CD14-positive monocyte (primary cell): ENCODE data around the gene TMBIM4. TPM values are rescaled to one million over a fixed set of nuclear protein-coding genes. Genes with fewer than 3 reads are reported as not detected.

Experiments used
- DNase-seq, 3 donors: peaks; one replicate each; pipeline ENCODE4 v3.0.0-alpha.2; 2011 to 2022
- H2AFZ ChIP-seq: 2 replicates; pipeline ENCODE4 v1.6.0; 2012; ENCODE audit warnings: mild to moderate bottlenecking, low read depth, low read length, inconsistent platforms; ENCODE audit not compliant: insufficient read depth, poor library complexity, severe bottlenecking
- H3K27ac ChIP-seq, 2 donors: 1 replicate in 1 of 2; 2 replicates in 1 of 2; pipeline ENCODE4 v1.5.1; 2012 to 2013; ENCODE audit warnings: low read length in 2 of 2, control low read depth in 1 of 2, inconsistent platforms in 1 of 2, low read depth in 1 of 2, mild to moderate bottlenecking in 1 of 2
- H3K27me3 ChIP-seq, 2 donors: one replicate each; pipeline versions ENCODE4 v1.6.0 to v1.6.1; 2011 to 2013; ENCODE audit warnings: low read length in 2 of 2; ENCODE audit not compliant: control insufficient read depth in 2 of 2, insufficient read depth in 2 of 2
- H3K36me3 ChIP-seq, 2 donors: replicated peaks in 1 of 2; 1 replicate in 1 of 2; 2 replicates in 1 of 2; pipeline versions ENCODE4 v1.5.1 to v1.6.1; 2012 to 2013; ENCODE audit warnings: low read length in 2 of 2, control low read depth in 1 of 2, inconsistent platforms in 1 of 2, mild to moderate bottlenecking in 1 of 2; ENCODE audit not compliant: insufficient read depth in 2 of 2, control insufficient read depth in 1 of 2
- H3K4me1 ChIP-seq, 2 donors: 1 replicate in 1 of 2; 2 replicates in 1 of 2; pipeline versions ENCODE4 v1.5.1 to v1.6.1; 2012 to 2013; ENCODE audit warnings: low read length in 2 of 2, control low read depth in 1 of 2, inconsistent platforms in 1 of 2, mild to moderate bottlenecking in 1 of 2, moderate library complexity in 1 of 2; ENCODE audit not compliant: insufficient read depth in 2 of 2, control insufficient read depth in 1 of 2
- H3K4me2 ChIP-seq: replicated peaks from 2 replicates; pipeline ENCODE3; 2012; ENCODE audit warnings: low read length, moderate library complexity, mild to moderate bottlenecking; ENCODE audit not compliant: poor library complexity, severe bottlenecking; ENCODE audit errors: extremely low read depth
- H3K4me3 ChIP-seq, 3 experiments: fragments of 200-600 bp in 1 of 3; sonication (generic) in 1 of 3; replicated peaks in 1 of 3; 1 replicate in 2 of 3; 2 replicates in 1 of 3; pipeline ENCODE4 v1.5.1; 2011 to 2013; ENCODE audit warnings: low read length in 3 of 3, mild to moderate bottlenecking in 3 of 3, control low read depth in 2 of 3, low read depth in 2 of 3, inconsistent platforms in 1 of 3, moderate library complexity in 1 of 3
- H3K79me2 ChIP-seq: 2 replicates; pipeline ENCODE4 v1.6.0; 2012; ENCODE audit warnings: mild to moderate bottlenecking, control low read depth, inconsistent platforms, low read length, moderate library complexity; ENCODE audit not compliant: insufficient read depth
- H3K9ac ChIP-seq: 2 replicates; pipeline ENCODE4 v1.6.0; 2017; ENCODE audit warnings: low read length, mild to moderate bottlenecking; ENCODE audit not compliant: insufficient read depth, poor library complexity, severe bottlenecking
- H3K9me3 ChIP-seq, 2 donors: replicated peaks in 1 of 2; 1 replicate in 1 of 2; 2 replicates in 1 of 2; pipeline versions ENCODE4 v1.5.1 to v1.6.1; 2012 to 2013; ENCODE audit warnings: low read length in 2 of 2, control low read depth in 1 of 2; ENCODE audit not compliant: control insufficient read depth in 1 of 2, insufficient read depth in 1 of 2
- H4K20me1 ChIP-seq: 2 replicates; pipeline ENCODE4 v1.6.0; 2012; ENCODE audit warnings: mild to moderate bottlenecking, low read length, control low read depth, moderate library complexity; ENCODE audit not compliant: insufficient read depth
- H3K27ac Mint-ChIP-seq, 7 donors: one replicate each; pipeline ENCODE4 v1.8.0; 2020; ENCODE audit warnings: mild to moderate bottlenecking in 7 of 7, mixed read lengths in 7 of 7, moderate library complexity in 6 of 7, inconsistent platforms in 2 of 7
- H3K27me3 Mint-ChIP-seq, 3 donors: one replicate each; pipeline ENCODE4 v1.8.0; 2021 to 2022; ENCODE audit warnings: low read depth in 3 of 3, mild to moderate bottlenecking in 3 of 3, mixed read lengths in 3 of 3, moderate library complexity in 3 of 3, inconsistent platforms in 1 of 3
- H3K36me3 Mint-ChIP-seq, 2 donors: one replicate each; pipeline ENCODE4 v1.8.0; 2020; ENCODE audit warnings: mixed read lengths in 2 of 2, inconsistent platforms in 1 of 2, mild to moderate bottlenecking in 1 of 2
- H3K4me1 Mint-ChIP-seq: one replicate; pipeline ENCODE4 v1.8.0; 2020; ENCODE audit warnings: mild to moderate bottlenecking, mixed read lengths
- H3K4me3 Mint-ChIP-seq, 2 donors: one replicate each; pipeline ENCODE4 v1.8.0; 2020; ENCODE audit warnings: mild to moderate bottlenecking in 2 of 2, mixed read lengths in 2 of 2, moderate library complexity in 1 of 2
- H3K9me3 Mint-ChIP-seq, 7 donors: one replicate each; pipeline ENCODE4 v1.8.0; 2020 to 2022; ENCODE audit warnings: mixed read lengths in 7 of 7, mild to moderate bottlenecking in 6 of 7, moderate library complexity in 6 of 7, inconsistent platforms in 2 of 7
- CTCF ChIP-seq: fragments of 200-600 bp; IDR thresholded peaks from one replicate; pipeline ENCODE4 v1.8.0; 2022; ENCODE audit warnings: antibody characterized with exemption, mild to moderate bottlenecking
- WGBS: methylation state at CpG from one replicate; pipeline ENCODE4 v1.1.5; 2013; ENCODE audit warnings: missing lambda C conversion rate; ENCODE audit not compliant: insufficient coverage; 5-methylcytosine and 5-hydroxymethylcytosine counted together
- intact Hi-C, 2 donors: fragments of 100-400 bp; cut with micrococcal nuclease; formaldehyde crosslinking; loops; one replicate each; pipeline versions ENCODE4 v1.15.0 to v1.15.1; 2023
- polyA plus RNA-seq, 3 donors: library from polyadenylated mRNA; depleted of rRNA in 1 of 3; unstranded in 2 of 3; stranded (reverse) in 1 of 3; fragments of 300-500 nt in 2 of 3; fragments of >200 nt in 1 of 3; fragmentation: Illumina TruSeq in 2 of 3; gene quantifications; 1 replicate in 2 of 3; 2 replicates in 1 of 3; pipeline ENCODE4 v1.2.3, GENCODE V29; 2012 to 2021

Gene TMBIM4
- polyA plus RNA-seq, 3 donors = 153 to 823 (median 694) TPM

- H3K36me3 Mint-ChIP-seq = peaks cover 38 to 54% of the 10 kb centered on the region in 2 donors
- no peak for TF ChIP-seq CTCF
Measured at GRCh38 chr12:66119870-66120241, 49.9 kb downstream of the TMBIM4 start.

GRCh38 chr12:66119229-66119869 is 50.4 kb downstream of the TMBIM4 start:
- H3K9me3 ChIP-seq = no peaks in the 10 kb centered on the region
- peak overlapping the region in 1 of 2 donors; percentile 7 for H3K27ac ChIP-seq
- Mint-ChIP-seq H3K36me3 (peaks cover 33 to 49% of the 10 kb centered on the region in 2 donors), H3K4me3 (no peak overlapping the region), H3K4me1 (peaks cover 11% of the 10 kb centered on the region), H3K27me3 (peaks cover 0 to 2% (median 0%) of the 10 kb centered on the region in 3 donors), H3K9me3 (peaks cover 0 to 2% (median 0%) of the 10 kb centered on the region in 7 donors), H3K27ac (peak overlapping the region in 4 of 7 donors; percentile 45 to 63 (median 51))
- H3K79me2 ChIP-seq = peaks cover 4% of the 10 kb centered on the region
- no peak for DNase-seq
- peaks cover 35 to 61% of the 10 kb centered on the region in 2 donors for H3K36me3 ChIP-seq
- H3K4me3 ChIP-seq = no peak overlapping the region
- TF ChIP-seq CTCF = no peak
- H3K9ac ChIP-seq = no peak overlapping the region
- intact Hi-C loops = no loop called here
- H3K27me3 ChIP-seq = no peaks in the 10 kb centered on the region
- H4K20me1 ChIP-seq = peaks cover 4% of the 10 kb centered on the region
- H2AFZ ChIP-seq = no peak overlapping the region
- no peak overlapping the region for H3K4me2 ChIP-seq
- H3K4me1 ChIP-seq = peaks cover 8 to 15% of the 10 kb centered on the region in 2 donors
- WGBS = no CpG with 5 or more reads among the region's 2 CpGs

More at GRCh38 chr12:66119870-66120241, 49.9 kb downstream of the TMBIM4 start:
- Mint-ChIP-seq H3K9me3 (peaks cover 0 to 2% (median 0%) of the 10 kb centered on the region in 7 donors), H3K27me3 (peaks cover 0 to 2% (median 0%) of the 10 kb centered on the region in 3 donors), H3K4me3 (no peak overlapping the region), H3K4me1 (peaks cover 11% of the 10 kb centered on the region), H3K27ac (peak overlapping the region in 2 of 7 donors; percentile 2 to 51)
- Histone ChIP-seq H3K27ac (no peak overlapping the region), H3K9me3 (no peaks in the 10 kb centered on the region), H4K20me1 (peaks cover 9% of the 10 kb centered on the region), H2AFZ (no peak overlapping the region), H3K4me2 (no peak overlapping the region), H3K4me1 (peaks cover 8 to 15% of the 10 kb centered on the region in 2 donors), H3K4me3 (no peak overlapping the region), H3K9ac (no peak overlapping the region), H3K27me3 (no peaks in the 10 kb centered on the region), H3K79me2 (peaks cover 9% of the 10 kb centered on the region), H3K36me3 (peaks cover 40 to 66% of the 10 kb centered on the region in 2 donors)
- no peak for DNase-seq
- WGBS = no CpG with 5 or more reads among the region's 1 CpG
- intact Hi-C loops = loop anchor here in 1 of 2 donors (5.0 kb wide), 1 partner anchor 287 kb away; no protein-coding TSS in a partner anchor
